IgD-negative memory B cell (primary cell): ENCODE results near the gene CYS1. TPM values are rescaled to one million over a fixed set of nuclear protein-coding genes. Genes with fewer than 3 reads are reported as not detected.
A peak's percentile ranks its signal among the peaks of the same experiment; 100 is the strongest.
"Not testable (repeated sequence)": the region's sequence is repeated elsewhere in the genome, so short reads cannot be mapped to it uniquely, and the experiment has no call there.

Experiments
- H3K27ac Mint-ChIP-seq, 3 donors: one replicate each; pipeline ENCODE4 v1.8.0; 2020 to 2022; ENCODE audit warnings: mild to moderate bottlenecking in 3 of 3, mixed read lengths in 3 of 3, moderate library complexity in 1 of 3
- H3K27me3 Mint-ChIP-seq: one replicate; pipeline ENCODE4 v1.8.0; 2021; ENCODE audit warnings: mixed read lengths
- H3K36me3 Mint-ChIP-seq: one replicate; pipeline ENCODE4 v1.8.0; 2020; ENCODE audit warnings: mild to moderate bottlenecking, mixed read lengths
- H3K4me1 Mint-ChIP-seq, 3 donors: one replicate each; pipeline ENCODE4 v1.8.0; 2020 to 2022; ENCODE audit warnings: mixed read lengths in 3 of 3, mild to moderate bottlenecking in 1 of 3
- H3K4me3 Mint-ChIP-seq, 4 donors: one replicate each; pipeline ENCODE4 v1.8.0; 2020 to 2022; ENCODE audit warnings: mild to moderate bottlenecking in 4 of 4, mixed read lengths in 4 of 4, moderate library complexity in 3 of 4
- H3K9me3 Mint-ChIP-seq, 3 donors: one replicate each; pipeline ENCODE4 v1.8.0; 2020 to 2021; ENCODE audit warnings: mixed read lengths in 3 of 3, mild to moderate bottlenecking in 1 of 3
- polyA plus RNA-seq: library from polyadenylated mRNA; unstranded; fragments of 300-500 nt; fragmentation: Illumina TruSeq; gene quantifications from one replicate; pipeline ENCODE4 v1.2.3, GENCODE V29; 2021

Gene CYS1
- polyA plus RNA-seq, 1 donor from 2014 or later: not detected

- H3K4me3 Mint-ChIP-seq, H3K36me3 Mint-ChIP-seq, H3K27me3 Mint-ChIP-seq, H3K4me1 Mint-ChIP-seq, H3K27ac Mint-ChIP-seq, H3K9me3 Mint-ChIP-seq: not testable (repeated sequence)
These were observed 64.7 kb downstream of the CYS1 start for GRCh38 chr2:10015376-10015989.

- Mint-ChIP-seq H3K4me1 (no peaks in the 10 kb centered on the region), H3K9me3 (peaks cover 0 to 5% (median 0%) of the 10 kb centered on the region in 3 donors), H3K27ac (no peak overlapping the region), H3K27me3 (peaks cover 5% of the 10 kb centered on the region), H3K4me3 (no peak overlapping the region), H3K36me3 (no peaks in the 10 kb centered on the region)
These were observed 65.6 kb downstream of the CYS1 start for GRCh38 chr2:10014418-10015190.

GRCh38 chr2:10013651-10014417 lies 66.4 kb downstream of the CYS1 start:
- H3K9me3 Mint-ChIP-seq, H3K27ac Mint-ChIP-seq, H3K4me1 Mint-ChIP-seq, H3K27me3 Mint-ChIP-seq, H3K36me3 Mint-ChIP-seq, H3K4me3 Mint-ChIP-seq: not testable (repeated sequence)

- Mint-ChIP-seq H3K27me3 (peaks cover 7% of the 10 kb centered on the region), H3K4me3 (no peak overlapping the region), H3K27ac (no peak overlapping the region), H3K4me1 (no peaks in the 10 kb centered on the region), H3K36me3 (no peaks in the 10 kb centered on the region), H3K9me3 (peaks cover 0 to 5% (median 0%) of the 10 kb centered on the region in 3 donors)
These were observed 67.2 kb downstream of the CYS1 start for GRCh38 chr2:10012963-10013461.

DNA sequence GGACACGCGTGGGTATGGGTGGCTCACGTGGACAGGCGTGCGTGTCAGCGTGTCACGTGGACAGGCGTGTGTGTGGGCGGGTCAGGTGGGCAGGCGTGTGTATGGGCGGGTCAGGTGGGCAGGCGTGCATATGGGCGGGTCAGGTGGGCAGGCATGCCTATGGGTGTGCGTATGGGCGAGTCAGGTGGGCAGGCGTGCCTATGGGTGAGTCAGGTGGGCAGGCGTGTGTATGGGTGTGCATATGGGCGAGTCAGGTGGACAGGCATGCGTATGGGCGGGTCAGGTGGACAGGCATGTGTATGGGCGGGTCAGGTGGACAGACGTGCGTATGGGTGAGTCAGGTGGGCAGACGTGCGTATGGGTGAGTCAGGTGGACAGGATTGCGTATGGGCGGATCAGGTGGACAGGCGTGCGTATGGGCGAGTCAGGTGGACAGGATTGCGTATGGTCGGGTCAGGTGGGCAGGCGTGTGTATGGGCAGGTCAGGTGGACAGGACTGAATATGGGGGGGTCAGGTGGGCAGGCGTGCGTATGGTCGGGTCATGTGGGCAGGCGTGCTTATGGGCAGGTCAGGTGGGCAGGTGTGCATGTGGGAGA lies 67.7 kb downstream of the CYS1 start:
- H3K9me3 Mint-ChIP-seq, H3K27me3 Mint-ChIP-seq, H3K36me3 Mint-ChIP-seq, H3K4me1 Mint-ChIP-seq, H3K27ac Mint-ChIP-seq, H3K4me3 Mint-ChIP-seq: not testable (repeated sequence)

- not testable (repeated sequence) for H3K4me1 Mint-ChIP-seq, H3K4me3 Mint-ChIP-seq
These were observed 68.4 kb downstream of the CYS1 start for GRCh38 chr2:10011606-10012325.

DNA sequence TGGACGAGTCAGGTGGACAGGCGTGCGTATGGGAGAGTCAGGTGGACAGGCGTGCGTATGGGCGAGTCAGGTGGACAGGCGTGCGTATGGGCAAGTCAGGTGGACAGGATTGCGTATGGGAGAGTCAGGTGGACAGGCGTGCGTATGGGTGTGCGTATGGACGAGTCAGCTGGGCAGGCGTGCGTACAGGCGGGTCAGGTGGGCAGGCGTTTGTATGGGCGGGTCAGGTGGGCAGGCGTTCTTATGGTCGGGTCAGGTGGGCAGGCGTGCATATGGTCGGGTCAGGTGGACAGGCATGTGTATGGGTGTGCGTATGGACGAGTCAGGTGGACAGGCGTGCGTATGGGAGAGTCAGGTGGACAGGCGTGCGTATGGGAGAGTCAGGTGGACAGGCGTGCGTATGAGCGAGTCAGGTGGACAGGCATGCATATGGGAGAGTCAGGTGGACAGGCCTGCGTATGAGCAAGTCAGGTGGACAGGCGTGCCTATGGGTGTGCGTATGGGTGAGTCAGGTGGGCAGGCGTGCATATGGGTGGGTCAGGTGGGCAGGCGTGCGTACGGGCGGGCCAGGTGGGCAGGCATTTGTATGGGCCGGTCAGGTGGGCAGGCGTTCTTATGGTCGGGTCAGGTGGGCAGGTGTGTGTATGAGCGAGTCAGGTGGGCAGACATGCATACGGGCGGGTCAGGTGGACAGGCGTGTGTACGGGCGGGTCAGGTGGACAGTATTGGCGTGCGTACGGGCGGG lies 69.2 kb downstream of the CYS1 start:
- H3K27ac Mint-ChIP-seq, H3K36me3 Mint-ChIP-seq, H3K4me1 Mint-ChIP-seq, H3K27me3 Mint-ChIP-seq, H3K4me3 Mint-ChIP-seq, H3K9me3 Mint-ChIP-seq: not testable (repeated sequence)

More at GRCh38 chr2:10011606-10012325, 68.4 kb downstream of the CYS1 start:
- H3K27ac Mint-ChIP-seq, H3K27me3 Mint-ChIP-seq, H3K36me3 Mint-ChIP-seq, H3K9me3 Mint-ChIP-seq: not testable (repeated sequence)

DNA sequence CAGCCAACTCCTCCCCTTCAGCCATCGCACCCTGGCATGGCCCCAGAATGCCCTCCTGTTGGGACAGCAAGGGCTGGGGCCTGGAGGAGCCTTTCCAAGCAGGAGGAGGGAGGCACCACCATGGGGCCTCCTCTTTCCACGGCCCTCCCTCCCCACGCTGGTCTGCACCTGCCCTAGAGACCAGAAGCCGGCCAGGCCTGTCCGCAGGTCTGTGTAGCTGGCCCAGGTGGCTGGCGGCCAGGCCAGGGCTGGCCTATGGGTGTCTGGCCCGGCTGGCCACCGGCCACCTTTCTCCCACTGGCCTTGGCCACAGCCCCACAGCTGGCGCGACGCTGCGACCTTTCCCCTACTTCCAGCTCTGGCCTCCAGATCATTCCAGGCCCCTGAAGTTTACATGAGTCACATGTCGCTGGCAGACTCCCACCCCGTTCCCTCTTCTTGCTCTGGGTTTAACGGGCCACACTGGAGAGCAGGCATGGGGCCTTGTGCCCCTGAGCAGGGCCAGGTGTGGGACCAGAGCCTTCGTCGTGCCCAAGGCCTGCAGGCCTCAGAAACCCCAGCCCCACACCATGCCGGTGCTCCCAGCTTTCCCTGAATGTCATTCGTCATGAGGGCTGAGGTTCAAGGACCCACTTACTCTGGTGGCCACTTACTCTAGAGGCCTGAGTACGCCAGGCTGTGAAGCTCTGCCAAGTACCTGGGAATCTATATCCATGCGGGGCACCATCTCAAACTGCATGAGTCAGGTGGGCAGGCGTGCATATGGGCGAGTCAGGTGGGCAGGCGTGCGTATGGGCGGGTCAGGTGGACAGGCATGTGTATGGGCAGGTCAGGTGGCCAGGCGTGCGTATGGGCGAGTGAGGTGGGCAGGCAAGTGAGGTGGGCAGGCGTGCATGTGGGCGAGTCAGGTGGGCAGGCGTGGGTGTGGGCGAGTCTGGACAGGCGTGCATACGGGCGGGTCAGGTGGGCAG lies 70.1 kb downstream of the CYS1 start:
- Mint-ChIP-seq H3K36me3 (no peaks in the 10 kb centered on the region), H3K4me1 (no peaks in the 10 kb centered on the region), H3K27me3 (peaks cover 6% of the 10 kb centered on the region), H3K9me3 (no peaks in the 10 kb centered on the region), H3K4me3 (peak overlapping the region in 1 of 4 donors; percentile 3), H3K27ac (no peak overlapping the region)

GRCh38 chr2:10009271-10009810 lies 70.9 kb downstream of the CYS1 start:
- Mint-ChIP-seq H3K4me3 (no peak overlapping the region), H3K9me3 (no peaks in the 10 kb centered on the region), H3K27ac (no peak overlapping the region), H3K27me3 (peaks cover 6% of the 10 kb centered on the region), H3K36me3 (no peaks in the 10 kb centered on the region), H3K4me1 (no peaks in the 10 kb centered on the region)

DNA sequence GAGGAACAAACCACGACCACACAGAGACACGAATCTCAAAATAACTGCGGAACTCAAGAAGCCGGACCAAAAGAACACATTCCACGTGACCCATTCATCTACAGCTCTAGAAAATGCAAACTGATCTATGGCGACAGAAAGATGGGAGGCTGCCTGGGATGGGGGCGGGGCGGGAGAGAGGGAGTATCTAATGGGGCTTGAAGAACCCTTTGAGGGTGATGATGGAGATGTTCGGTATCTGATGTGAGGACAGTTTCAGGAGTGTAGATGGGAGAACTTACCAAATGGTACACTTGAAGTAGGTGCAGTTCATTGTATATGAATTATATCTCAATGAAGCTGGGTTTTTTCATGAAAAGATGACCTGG lies 71.4 kb downstream of the CYS1 start:
- no peaks in the 10 kb centered on the region for H3K4me1 Mint-ChIP-seq
- peaks cover 6% of the 10 kb centered on the region for H3K27me3 Mint-ChIP-seq
- H3K4me3 Mint-ChIP-seq: no peak overlapping the region
- H3K27ac Mint-ChIP-seq: no peak overlapping the region
- no peaks in the 10 kb centered on the region for H3K9me3 Mint-ChIP-seq
- no peaks in the 10 kb centered on the region for H3K36me3 Mint-ChIP-seq

- Mint-ChIP-seq H3K27ac (no peak overlapping the region), H3K4me3 (no peak overlapping the region), H3K4me1 (no peaks in the 10 kb centered on the region), H3K27me3 (peaks cover 6% of the 10 kb centered on the region), H3K36me3 (peaks cover 3% of the 10 kb centered on the region), H3K9me3 (no peaks in the 10 kb centered on the region)
These were observed 72.0 kb downstream of the CYS1 start for GRCh38 chr2:10007921-10008808.

- Mint-ChIP-seq H3K9me3 (no peaks in the 10 kb centered on the region), H3K4me1 (no peaks in the 10 kb centered on the region), H3K36me3 (peaks cover 3% of the 10 kb centered on the region), H3K27ac (no peak overlapping the region), H3K4me3 (no peak overlapping the region), H3K27me3 (peaks cover 6% of the 10 kb centered on the region)
These were observed 72.8 kb downstream of the CYS1 start for GRCh38 chr2:10007435-10007834.
